PFSK-1 (cell line): ENCODE data around the gene HOXA3.

Source experiments
- POLR2AphosphoS5 ChIP-seq: IDR thresholded peaks from 2 replicates; pipeline ENCODE4 v1.6.1; 2012; ENCODE audit warnings: low read depth, mild to moderate bottlenecking, control low read depth, low read length, moderate library complexity
- REST ChIP-seq, 2 experiments: IDR thresholded peaks; 2 replicates each; pipeline versions ENCODE4 v1.6.1 to v1.8.0; 2011 to 2012; ENCODE audit warnings: low read depth in 2 of 2, low read length in 2 of 2, control low read depth in 1 of 2, inconsistent platforms in 1 of 2, mild to moderate bottlenecking in 1 of 2, moderate library complexity in 1 of 2; ENCODE audit not compliant: insufficient read depth in 1 of 2
- TAF1 ChIP-seq: IDR thresholded peaks from 2 replicates; pipeline ENCODE4 v1.6.1; 2012; ENCODE audit warnings: low read length, control low read depth, borderline replicate concordance; ENCODE audit not compliant: insufficient read depth

GRCh38 chr7:27153526-27153925 is 1.1 kb upstream of the HOXA3 start:
- TF ChIP-seq POLR2AphosphoS5, result no peak
- no peak for TF ChIP-seq TAF1
- TF ChIP-seq REST (IDR thresholded peaks at IDR 0.05; ENCODE audit: insufficient read depth in 1 of 2, low read depth in 2 of 2, low read length in 2 of 2), result no peak
